Liver (tissue), 9 donors: ENCODE measurements around the gene PTPN2. TPM values are rescaled to one million over a fixed set of nuclear protein-coding genes. Genes with fewer than 3 reads are reported as not detected.

Experiments used
- DNase-seq: peaks from one replicate; pipeline ENCODE4 v3.0.0-alpha.2; 2017; ENCODE audit warnings: low spot score
- H3K27ac ChIP-seq, 2 donors: one replicate each; pipeline ENCODE4 v1.7.0; 2013; ENCODE audit warnings: inconsistent platforms in 2 of 2, low read length in 2 of 2, control low read depth in 1 of 2, low read depth in 1 of 2, mild to moderate bottlenecking in 1 of 2
- H3K27me3 ChIP-seq, 4 donors: one replicate each; pipeline versions ENCODE4 v1.6.1 to v1.7.0; 2013; ENCODE audit warnings: low read length in 3 of 4, inconsistent platforms in 1 of 4, mild to moderate bottlenecking in 1 of 4, moderate library complexity in 1 of 4; ENCODE audit not compliant: control insufficient read depth in 4 of 4, insufficient read depth in 4 of 4
- H3K36me3 ChIP-seq, 4 donors: one replicate each; pipeline versions ENCODE4 v1.6.1 to v1.7.0; 2013; ENCODE audit warnings: low read length in 3 of 4, mild to moderate bottlenecking in 3 of 4, low read depth in 1 of 4, moderate library complexity in 1 of 4; ENCODE audit not compliant: control insufficient read depth in 4 of 4, insufficient read depth in 3 of 4
- H3K4me1 ChIP-seq, 4 donors: one replicate each; pipeline versions ENCODE4 v1.6.1 to v1.7.0; 2013; ENCODE audit warnings: low read length in 3 of 4, mild to moderate bottlenecking in 3 of 4, moderate library complexity in 1 of 4; ENCODE audit not compliant: control insufficient read depth in 4 of 4, insufficient read depth in 4 of 4
- H3K4me3 ChIP-seq, 3 donors: one replicate each; pipeline versions ENCODE4 v1.6.1 to v1.7.0; 2013; ENCODE audit warnings: low read length in 3 of 3, control low read depth in 1 of 3, low read depth in 1 of 3, mild to moderate bottlenecking in 1 of 3
- H3K9ac ChIP-seq, 2 donors: one replicate each; pipeline ENCODE4 v1.7.0; 2013; ENCODE audit warnings: low read length in 2 of 2, mild to moderate bottlenecking in 2 of 2, moderate library complexity in 2 of 2, control low read depth in 1 of 2, low read depth in 1 of 2
- H3K9me3 ChIP-seq, 4 donors: one replicate each; pipeline versions ENCODE4 v1.6.1 to v1.7.0; 2013; ENCODE audit warnings: low read length in 3 of 4; ENCODE audit not compliant: control insufficient read depth in 4 of 4
- EGR1 ChIP-seq, 2 donors: IDR thresholded peaks; 2 replicates each; pipeline ENCODE4 v1.6.1; 2016 to 2018; ENCODE audit warnings: antibody characterized with exemption in 2 of 2, low read depth in 2 of 2
- FOXA1 ChIP-seq: IDR thresholded peaks from 2 replicates; pipeline ENCODE4 v1.6.1; 2016; ENCODE audit warnings: antibody characterized with exemption
- FOXA2 ChIP-seq: IDR thresholded peaks from 2 replicates; pipeline ENCODE4 v1.6.1; 2016; ENCODE audit warnings: antibody characterized with exemption
- GABPA ChIP-seq, 2 donors: IDR thresholded peaks in 1 of 2; conservative IDR thresholded peaks in 1 of 2; 2 replicates each; pipeline ENCODE4 v1.6.1; 2016; ENCODE audit warnings: antibody characterized with exemption in 2 of 2, mild to moderate bottlenecking in 1 of 2, moderate library complexity in 1 of 2
- HNF4A ChIP-seq, 2 donors: conservative IDR thresholded peaks; 2 replicates each; pipeline ENCODE4 v1.6.1; 2016; ENCODE audit warnings: antibody characterized with exemption in 2 of 2, mild to moderate bottlenecking in 2 of 2
- HNF4G ChIP-seq: IDR thresholded peaks from 2 replicates; pipeline ENCODE4 v1.6.1; 2016; ENCODE audit warnings: antibody characterized with exemption
- JUND ChIP-seq, 2 donors: IDR thresholded peaks; 2 replicates each; pipeline ENCODE4 v1.6.1; 2016; ENCODE audit warnings: antibody characterized with exemption in 2 of 2
- NR2F2 ChIP-seq: IDR thresholded peaks from 2 replicates; pipeline ENCODE4 v1.6.1; 2016; ENCODE audit warnings: antibody characterized with exemption
- RAD21 ChIP-seq, 2 donors: IDR thresholded peaks; 2 replicates each; pipeline ENCODE4 v1.6.1; 2016; ENCODE audit warnings: antibody characterized with exemption in 2 of 2, mild to moderate bottlenecking in 2 of 2
- RXRA ChIP-seq, 2 donors: IDR thresholded peaks; 2 replicates each; pipeline ENCODE4 v1.6.1; 2017 to 2018; ENCODE audit warnings: antibody characterized with exemption in 2 of 2, mild to moderate bottlenecking in 1 of 2
- SP1 ChIP-seq: IDR thresholded peaks from 2 replicates; pipeline ENCODE4 v1.6.1; 2018; ENCODE audit warnings: antibody characterized with exemption, mild to moderate bottlenecking
- TAF1 ChIP-seq: conservative IDR thresholded peaks from 2 replicates; pipeline ENCODE4 v1.6.1; 2016; ENCODE audit warnings: antibody characterized with exemption, mild to moderate bottlenecking
- YY1 ChIP-seq: IDR thresholded peaks from 2 replicates; pipeline ENCODE4 v1.6.1; 2016; ENCODE audit warnings: antibody characterized with exemption, mild to moderate bottlenecking
- WGBS: extraction: QIAGEN DNeasy Blood & Tissue Kit; methylation state at CpG from one replicate; pipeline ENCODE4 v1.1.7; 2013; 5-methylcytosine and 5-hydroxymethylcytosine counted together
- polyA plus RNA-seq, 2 donors: library from polyadenylated mRNA; stranded (reverse) in 1 of 2; unstranded in 1 of 2; fragments of 200-250 nt in 1 of 2; fragments of >200 nt in 1 of 2; fragmentation: Nextera tagmentation in 1 of 2; extraction: Ambion mirVana in 1 of 2; gene quantifications; one replicate each; pipeline versions ENCODE4 v1.2.1 to v1.2.3, GENCODE V29; 2013 to 2015
- total RNA-seq, 2 donors: library from RNA; depleted of rRNA; stranded (reverse); fragments of >200 nt; gene quantifications; one replicate each; pipeline ENCODE4 v1.2.3, GENCODE V29; 2014
- TF ChIP-seq, protein P1 (sequence below): fragments of 150-350 bp; IDR thresholded peaks from 2 replicates; pipeline ENCODE4 v1.5.1; 2017; ENCODE audit warnings: improper control_type of control experiment, low read depth, low read length; ENCODE audit not compliant: missing input control
- TF ChIP-seq, protein P2 (sequence below): IDR thresholded peaks from 2 replicates; pipeline ENCODE4 v1.6.1; 2016; ENCODE audit warnings: antibody characterized with exemption
- TF ChIP-seq, protein P3 (sequence below): IDR thresholded peaks from 2 replicates; pipeline ENCODE4 v1.6.1; 2016; ENCODE audit warnings: antibody characterized with exemption, mild to moderate bottlenecking
- TF ChIP-seq, protein P4 (sequence below): IDR thresholded peaks from 2 replicates; pipeline ENCODE4 v1.6.1; 2016; ENCODE audit warnings: antibody characterized with exemption
- TF ChIP-seq, protein P5 (sequence below): IDR thresholded peaks from 2 replicates; pipeline ENCODE4 v1.6.1; 2016; ENCODE audit warnings: antibody characterized with exemption
- donor health status: healthy.
- donor health status: healthy.
- donor health status: healthy.
- donor health status: healthy.
- donor health status: healthy.

Gene PTPN2
- total and polyA plus RNA-seq, 4 donors: 9.2 to 21.2 (median 14.9) TPM

DNA sequence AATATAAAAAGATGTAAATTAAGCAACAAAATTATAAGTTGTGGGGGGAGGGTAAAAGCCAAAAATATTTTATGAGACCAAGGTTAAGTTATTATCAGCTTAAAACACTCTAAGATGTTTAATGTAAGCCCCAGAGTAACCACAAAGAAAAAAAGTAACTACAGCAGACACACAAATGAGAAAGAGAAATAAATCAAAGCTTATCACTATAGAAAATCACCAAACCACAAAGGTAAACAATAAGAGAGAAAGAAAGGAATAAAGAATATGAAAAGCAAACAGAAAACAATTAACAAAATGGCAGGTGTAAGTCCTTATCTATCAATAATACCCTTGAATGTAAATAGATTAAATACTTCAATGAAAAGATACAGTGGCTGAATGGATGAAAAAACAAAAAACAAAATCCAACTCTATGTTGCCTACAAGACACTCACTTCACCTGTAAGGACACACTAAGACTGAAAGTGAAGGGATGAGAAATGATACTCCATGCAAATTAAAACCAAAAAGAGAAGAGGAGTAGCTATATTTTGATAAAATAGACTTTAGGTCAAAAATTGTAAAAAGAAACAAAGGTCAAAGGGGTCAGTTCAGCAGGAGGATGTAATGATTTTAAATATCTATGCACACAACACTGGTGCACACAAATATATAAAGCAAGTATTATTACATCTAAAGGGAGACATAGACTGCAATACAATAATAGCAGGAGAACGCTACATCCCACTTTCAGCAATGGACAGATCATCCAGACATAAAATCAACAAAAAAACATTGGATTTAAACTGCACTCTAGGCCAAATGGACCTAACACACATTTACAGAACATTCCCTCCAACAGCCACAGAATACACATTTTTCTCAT, 80.7 kb downstream of the PTPN2 start:
- WGBS: 97% methylated on average over 1 of the region's 1 CpG
- H3K4me1 ChIP-seq: peaks cover 0 to 2% (median 0%) of the 10 kb centered on the region in 4 donors
- no peak overlapping the region for H3K4me3 ChIP-seq

DNA sequence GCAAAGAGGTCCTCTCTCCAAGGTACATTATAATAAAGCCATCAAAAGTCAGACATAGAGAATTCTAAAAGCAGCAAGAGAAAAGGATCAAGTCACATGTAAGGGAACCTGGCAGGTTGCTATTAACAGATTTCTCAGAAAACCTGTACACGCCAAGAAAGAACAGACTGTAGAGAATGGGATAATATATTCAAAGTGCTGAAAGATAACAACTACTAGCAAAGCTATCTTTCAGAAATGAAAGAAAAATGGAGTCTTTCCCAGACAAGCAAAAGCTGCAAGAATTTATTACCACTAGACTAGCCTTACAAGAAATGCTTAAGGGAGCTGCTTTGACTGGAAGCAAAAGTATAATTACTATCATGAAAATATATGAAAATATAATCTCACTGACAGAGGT, 81.5 kb downstream of the PTPN2 start:
- TF ChIP-seq, protein P1, sequence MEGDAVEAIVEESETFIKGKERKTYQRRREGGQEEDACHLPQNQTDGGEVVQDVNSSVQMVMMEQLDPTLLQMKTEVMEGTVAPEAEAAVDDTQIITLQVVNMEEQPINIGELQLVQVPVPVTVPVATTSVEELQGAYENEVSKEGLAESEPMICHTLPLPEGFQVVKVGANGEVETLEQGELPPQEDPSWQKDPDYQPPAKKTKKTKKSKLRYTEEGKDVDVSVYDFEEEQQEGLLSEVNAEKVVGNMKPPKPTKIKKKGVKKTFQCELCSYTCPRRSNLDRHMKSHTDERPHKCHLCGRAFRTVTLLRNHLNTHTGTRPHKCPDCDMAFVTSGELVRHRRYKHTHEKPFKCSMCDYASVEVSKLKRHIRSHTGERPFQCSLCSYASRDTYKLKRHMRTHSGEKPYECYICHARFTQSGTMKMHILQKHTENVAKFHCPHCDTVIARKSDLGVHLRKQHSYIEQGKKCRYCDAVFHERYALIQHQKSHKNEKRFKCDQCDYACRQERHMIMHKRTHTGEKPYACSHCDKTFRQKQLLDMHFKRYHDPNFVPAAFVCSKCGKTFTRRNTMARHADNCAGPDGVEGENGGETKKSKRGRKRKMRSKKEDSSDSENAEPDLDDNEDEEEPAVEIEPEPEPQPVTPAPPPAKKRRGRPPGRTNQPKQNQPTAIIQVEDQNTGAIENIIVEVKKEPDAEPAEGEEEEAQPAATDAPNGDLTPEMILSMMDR: no peak
- TF ChIP-seq SP1: no peak
- TF ChIP-seq TAF1: no peak
- no peak for TF ChIP-seq RAD21 (IDR thresholded peaks at IDR 0.05)
- no peak for TF ChIP-seq GABPA (IDR thresholded peaks at IDR 0.05 in 1 of 2, conservative IDR thresholded peaks at IDR 0.05 in 1 of 2)
- no peak for TF ChIP-seq NR2F2
- TF ChIP-seq FOXA2: no peak
- TF ChIP-seq, protein P2, sequence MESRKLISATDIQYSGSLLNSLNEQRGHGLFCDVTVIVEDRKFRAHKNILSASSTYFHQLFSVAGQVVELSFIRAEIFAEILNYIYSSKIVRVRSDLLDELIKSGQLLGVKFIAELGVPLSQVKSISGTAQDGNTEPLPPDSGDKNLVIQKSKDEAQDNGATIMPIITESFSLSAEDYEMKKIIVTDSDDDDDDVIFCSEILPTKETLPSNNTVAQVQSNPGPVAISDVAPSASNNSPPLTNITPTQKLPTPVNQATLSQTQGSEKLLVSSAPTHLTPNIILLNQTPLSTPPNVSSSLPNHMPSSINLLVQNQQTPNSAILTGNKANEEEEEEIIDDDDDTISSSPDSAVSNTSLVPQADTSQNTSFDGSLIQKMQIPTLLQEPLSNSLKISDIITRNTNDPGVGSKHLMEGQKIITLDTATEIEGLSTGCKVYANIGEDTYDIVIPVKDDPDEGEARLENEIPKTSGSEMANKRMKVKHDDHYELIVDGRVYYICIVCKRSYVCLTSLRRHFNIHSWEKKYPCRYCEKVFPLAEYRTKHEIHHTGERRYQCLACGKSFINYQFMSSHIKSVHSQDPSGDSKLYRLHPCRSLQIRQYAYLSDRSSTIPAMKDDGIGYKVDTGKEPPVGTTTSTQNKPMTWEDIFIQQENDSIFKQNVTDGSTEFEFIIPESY: no peak
- TF ChIP-seq, protein P3, sequence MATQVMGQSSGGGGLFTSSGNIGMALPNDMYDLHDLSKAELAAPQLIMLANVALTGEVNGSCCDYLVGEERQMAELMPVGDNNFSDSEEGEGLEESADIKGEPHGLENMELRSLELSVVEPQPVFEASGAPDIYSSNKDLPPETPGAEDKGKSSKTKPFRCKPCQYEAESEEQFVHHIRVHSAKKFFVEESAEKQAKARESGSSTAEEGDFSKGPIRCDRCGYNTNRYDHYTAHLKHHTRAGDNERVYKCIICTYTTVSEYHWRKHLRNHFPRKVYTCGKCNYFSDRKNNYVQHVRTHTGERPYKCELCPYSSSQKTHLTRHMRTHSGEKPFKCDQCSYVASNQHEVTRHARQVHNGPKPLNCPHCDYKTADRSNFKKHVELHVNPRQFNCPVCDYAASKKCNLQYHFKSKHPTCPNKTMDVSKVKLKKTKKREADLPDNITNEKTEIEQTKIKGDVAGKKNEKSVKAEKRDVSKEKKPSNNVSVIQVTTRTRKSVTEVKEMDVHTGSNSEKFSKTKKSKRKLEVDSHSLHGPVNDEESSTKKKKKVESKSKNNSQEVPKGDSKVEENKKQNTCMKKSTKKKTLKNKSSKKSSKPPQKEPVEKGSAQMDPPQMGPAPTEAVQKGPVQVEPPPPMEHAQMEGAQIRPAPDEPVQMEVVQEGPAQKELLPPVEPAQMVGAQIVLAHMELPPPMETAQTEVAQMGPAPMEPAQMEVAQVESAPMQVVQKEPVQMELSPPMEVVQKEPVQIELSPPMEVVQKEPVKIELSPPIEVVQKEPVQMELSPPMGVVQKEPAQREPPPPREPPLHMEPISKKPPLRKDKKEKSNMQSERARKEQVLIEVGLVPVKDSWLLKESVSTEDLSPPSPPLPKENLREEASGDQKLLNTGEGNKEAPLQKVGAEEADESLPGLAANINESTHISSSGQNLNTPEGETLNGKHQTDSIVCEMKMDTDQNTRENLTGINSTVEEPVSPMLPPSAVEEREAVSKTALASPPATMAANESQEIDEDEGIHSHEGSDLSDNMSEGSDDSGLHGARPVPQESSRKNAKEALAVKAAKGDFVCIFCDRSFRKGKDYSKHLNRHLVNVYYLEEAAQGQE: no peak
- TF ChIP-seq, protein P4, sequence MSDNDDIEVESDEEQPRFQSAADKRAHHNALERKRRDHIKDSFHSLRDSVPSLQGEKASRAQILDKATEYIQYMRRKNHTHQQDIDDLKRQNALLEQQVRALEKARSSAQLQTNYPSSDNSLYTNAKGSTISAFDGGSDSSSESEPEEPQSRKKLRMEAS: no peak
- no peak for TF ChIP-seq YY1
- no peak for TF ChIP-seq RXRA (IDR thresholded peaks at IDR 0.05)
- TF ChIP-seq JUND (IDR thresholded peaks at IDR 0.05): no peak
- no peak for TF ChIP-seq FOXA1
- TF ChIP-seq HNF4G: no peak
- no peak for TF ChIP-seq EGR1 (IDR thresholded peaks at IDR 0.05; ENCODE audit: low read depth in 2 of 2)
- TF ChIP-seq, protein P5, sequence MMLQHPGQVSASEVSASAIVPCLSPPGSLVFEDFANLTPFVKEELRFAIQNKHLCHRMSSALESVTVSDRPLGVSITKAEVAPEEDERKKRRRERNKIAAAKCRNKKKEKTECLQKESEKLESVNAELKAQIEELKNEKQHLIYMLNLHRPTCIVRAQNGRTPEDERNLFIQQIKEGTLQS: no peak
- no peak for TF ChIP-seq HNF4A (conservative IDR thresholded peaks at IDR 0.05)

More for the DNA sequence above, 80.7 kb downstream of the PTPN2 start:
- DNase-seq: no peak
- no peaks in the 10 kb centered on the region for H3K27me3 ChIP-seq
- no peak for TF ChIP-seq NR2F2
- TF ChIP-seq, protein P5: no peak
- TF ChIP-seq, protein P4: no peak
- peaks cover 4 to 14% (median 12%) of the 10 kb centered on the region in 4 donors for H3K36me3 ChIP-seq
- H3K27ac ChIP-seq: no peak overlapping the region
- no peaks in the 10 kb centered on the region for H3K9me3 ChIP-seq
- no peak overlapping the region for H3K9ac ChIP-seq

More for the DNA sequence above, 81.5 kb downstream of the PTPN2 start:
- WGBS: 100% methylated on average over 1 of the region's 1 CpG
- Histone ChIP-seq H3K9me3 (no peaks in the 10 kb centered on the region), H3K36me3 (peaks cover 6 to 21% (median 19%) of the 10 kb centered on the region in 4 donors), H3K4me1 (peaks cover 0 to 2% (median 0%) of the 10 kb centered on the region in 4 donors), H3K27me3 (no peaks in the 10 kb centered on the region), H3K27ac (no peak overlapping the region), H3K4me3 (no peak overlapping the region), H3K9ac (no peak overlapping the region)
- no peak for DNase-seq
